Measurements from ENCODE around the gene EIF2S1. TPM values are rescaled to one million over a fixed set of nuclear protein-coding genes. Genes with fewer than 3 reads are reported as not detected.

EIF2S1 gene
- total RNA-seq, 1 experiment from 2014 or later = 148 TPM

GRCh38 chr14:67357969-67358354 is 2.2 kb upstream of the EIF2S1 start:
- no TSS peak for BruUV-seq (replicated peaks)
- no peak overlapping the region for H3K27ac Mint-ChIP-seq (ENCODE audit: unreplicated experiment)
- peaks cover 28% of the 10 kb centered on the region for H3K4me1 Mint-ChIP-seq (ENCODE audit: low read depth, unreplicated experiment)
- H3K9me3 Mint-ChIP-seq (ENCODE audit: low read depth, unreplicated experiment) = no peaks in the 10 kb centered on the region
- peak overlapping the region; percentile 94 for H3K4me3 Mint-ChIP-seq (ENCODE audit: low read depth, unreplicated experiment)
- TF ChIP-seq, protein P1, sequence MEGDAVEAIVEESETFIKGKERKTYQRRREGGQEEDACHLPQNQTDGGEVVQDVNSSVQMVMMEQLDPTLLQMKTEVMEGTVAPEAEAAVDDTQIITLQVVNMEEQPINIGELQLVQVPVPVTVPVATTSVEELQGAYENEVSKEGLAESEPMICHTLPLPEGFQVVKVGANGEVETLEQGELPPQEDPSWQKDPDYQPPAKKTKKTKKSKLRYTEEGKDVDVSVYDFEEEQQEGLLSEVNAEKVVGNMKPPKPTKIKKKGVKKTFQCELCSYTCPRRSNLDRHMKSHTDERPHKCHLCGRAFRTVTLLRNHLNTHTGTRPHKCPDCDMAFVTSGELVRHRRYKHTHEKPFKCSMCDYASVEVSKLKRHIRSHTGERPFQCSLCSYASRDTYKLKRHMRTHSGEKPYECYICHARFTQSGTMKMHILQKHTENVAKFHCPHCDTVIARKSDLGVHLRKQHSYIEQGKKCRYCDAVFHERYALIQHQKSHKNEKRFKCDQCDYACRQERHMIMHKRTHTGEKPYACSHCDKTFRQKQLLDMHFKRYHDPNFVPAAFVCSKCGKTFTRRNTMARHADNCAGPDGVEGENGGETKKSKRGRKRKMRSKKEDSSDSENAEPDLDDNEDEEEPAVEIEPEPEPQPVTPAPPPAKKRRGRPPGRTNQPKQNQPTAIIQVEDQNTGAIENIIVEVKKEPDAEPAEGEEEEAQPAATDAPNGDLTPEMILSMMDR (IDR thresholded peaks at IDR 0.05; ENCODE audit: unreplicated experiment) = no peak
- peaks cover 33% of the 10 kb centered on the region for H3K36me3 Mint-ChIP-seq (ENCODE audit: insufficient read depth, unreplicated experiment)
- intact Hi-C loops (cut with micrococcal nuclease; ENCODE audit: unreplicated experiment) = no loop called here
- CTCF ChIA-PET = no interaction called here
- H3K27me3 Mint-ChIP-seq (ENCODE audit: unreplicated experiment) = no peaks in the 10 kb centered on the region
- DNase-seq = no peak

DNA sequence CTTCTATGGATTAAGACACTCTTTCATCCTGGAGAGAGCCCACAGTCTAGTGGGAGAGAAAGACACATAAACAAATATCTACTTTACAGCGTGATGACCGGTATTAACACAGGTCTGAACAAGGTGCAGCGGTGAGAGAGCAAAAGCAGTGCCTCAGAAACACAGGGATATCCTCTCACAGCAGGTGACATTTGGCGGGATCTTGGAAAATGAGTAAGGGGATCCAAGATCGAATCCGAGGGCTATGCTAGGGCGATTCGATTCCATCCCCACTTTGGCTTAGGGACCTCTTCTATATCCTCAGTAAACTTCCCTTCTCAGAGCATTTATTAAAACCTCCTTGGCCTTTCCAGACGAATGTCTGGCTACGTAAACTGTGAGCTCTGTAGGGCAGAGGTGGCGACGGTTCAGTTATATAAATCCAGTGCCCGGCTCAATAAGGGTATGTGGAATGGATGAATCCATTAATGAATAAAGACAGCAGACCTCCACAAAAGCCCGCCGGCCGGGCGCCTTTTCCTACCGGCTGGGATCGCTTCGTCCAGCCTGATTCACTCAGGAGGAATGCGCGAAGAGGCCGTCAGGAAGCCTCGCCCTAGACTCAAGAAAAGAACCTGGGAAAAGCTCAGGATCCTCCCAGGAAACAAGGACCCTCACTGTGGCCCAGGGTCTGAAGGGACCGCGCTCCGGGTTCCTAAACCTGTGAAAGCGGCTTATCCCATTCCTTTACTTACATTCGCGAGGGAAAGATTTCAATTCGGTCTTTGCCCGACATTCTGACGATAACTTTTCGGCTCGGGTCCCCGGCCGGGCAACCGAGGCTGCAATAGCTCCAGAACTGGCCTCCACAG is 979 bp upstream of the EIF2S1 start:
- Mint-ChIP-seq H3K27ac (ENCODE audit: unreplicated experiment) (peak overlapping the region; percentile 95), H3K27me3 (ENCODE audit: unreplicated experiment) (no peaks in the 10 kb centered on the region), H3K36me3 (ENCODE audit: insufficient read depth, unreplicated experiment) (peaks cover 34% of the 10 kb centered on the region), H3K4me3 (ENCODE audit: low read depth, unreplicated experiment) (peak overlapping the region; percentile 94), H3K9me3 (ENCODE audit: low read depth, unreplicated experiment) (no peaks in the 10 kb centered on the region), H3K4me1 (ENCODE audit: low read depth, unreplicated experiment) (peaks cover 38% of the 10 kb centered on the region)
- intact Hi-C loops (cut with micrococcal nuclease; ENCODE audit: unreplicated experiment) = no loop called here
- peak; percentile 17 for DNase-seq
- TF ChIP-seq, protein P1 (IDR thresholded peaks at IDR 0.05; ENCODE audit: unreplicated experiment) = no peak
- CTCF ChIA-PET = interaction anchor here (0.6 to 1.5 kb wide), 8 partner anchors 10 to 1000 kb away, joined by 3 to 6 read pairs (median 4); no protein-coding TSS in a partner anchor
- BruUV-seq (replicated peaks) = no TSS peak

- no peaks in the 10 kb centered on the region for H3K27me3 Mint-ChIP-seq (ENCODE audit: unreplicated experiment)
- CTCF ChIA-PET = interaction anchor here (1.0 to 1.5 kb wide), 3 partner anchors 22 to 614 kb away, joined by 3 to 6 read pairs (median 4); no protein-coding TSS in a partner anchor
- BruUV-seq (replicated peaks) = TSS peak; percentile 72
- H3K4me1 Mint-ChIP-seq (ENCODE audit: low read depth, unreplicated experiment) = peaks cover 38% of the 10 kb centered on the region
- peak overlapping the region; percentile 95 for H3K27ac Mint-ChIP-seq (ENCODE audit: unreplicated experiment)
- intact Hi-C loops (cut with micrococcal nuclease; ENCODE audit: unreplicated experiment) = no loop called here
- no peaks in the 10 kb centered on the region for H3K9me3 Mint-ChIP-seq (ENCODE audit: low read depth, unreplicated experiment)
- peaks cover 39% of the 10 kb centered on the region for H3K36me3 Mint-ChIP-seq (ENCODE audit: insufficient read depth, unreplicated experiment)
- DNase-seq = no peak
- TF ChIP-seq, protein P1 (IDR thresholded peaks at IDR 0.05; ENCODE audit: unreplicated experiment) = no peak
- peak overlapping the region; percentile 94 for H3K4me3 Mint-ChIP-seq (ENCODE audit: low read depth, unreplicated experiment)
Observed at GRCh38 chr14:67360470-67361206, 510 bp downstream of the EIF2S1 start.

DNA sequence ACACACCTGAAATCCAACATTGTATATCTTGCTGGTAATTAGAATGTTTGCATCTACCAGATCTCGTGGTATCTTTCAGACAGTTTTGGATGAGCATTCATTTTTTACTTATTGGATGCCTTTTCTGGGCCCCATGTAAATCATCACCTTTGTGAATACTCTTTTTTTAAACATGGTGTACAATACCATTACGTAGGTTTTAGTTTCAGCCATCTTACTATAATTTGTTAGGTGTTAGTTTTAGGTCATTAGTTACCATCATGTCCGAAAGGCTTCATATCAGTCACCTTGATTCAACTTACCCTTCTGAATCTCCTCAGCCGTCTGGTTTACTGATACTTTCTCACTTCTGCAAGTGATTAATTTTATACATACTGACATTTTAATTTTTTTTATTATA is 5.3 kb downstream of the EIF2S1 start:
- intact Hi-C loops (cut with micrococcal nuclease; ENCODE audit: unreplicated experiment) = no loop called here
- H3K27me3 Mint-ChIP-seq (ENCODE audit: unreplicated experiment) = no peaks in the 10 kb centered on the region
- TF ChIP-seq, protein P1 (IDR thresholded peaks at IDR 0.05; ENCODE audit: unreplicated experiment) = no peak
- BruUV-seq (replicated peaks) = no TSS peak
- no peak overlapping the region for H3K4me3 Mint-ChIP-seq (ENCODE audit: low read depth, unreplicated experiment)
- CTCF ChIA-PET = interaction anchor here (0.6 kb wide), 1 partner anchor 115 kb away, joined by 5 read pairs; no protein-coding TSS in a partner anchor
- no peaks in the 10 kb centered on the region for H3K9me3 Mint-ChIP-seq (ENCODE audit: low read depth, unreplicated experiment)
- H3K36me3 Mint-ChIP-seq (ENCODE audit: insufficient read depth, unreplicated experiment) = peaks cover 39% of the 10 kb centered on the region
- no peak for DNase-seq
- no peak overlapping the region for H3K27ac Mint-ChIP-seq (ENCODE audit: unreplicated experiment)
- peaks cover 24% of the 10 kb centered on the region for H3K4me1 Mint-ChIP-seq (ENCODE audit: low read depth, unreplicated experiment)
